ENCODE results near the gene OR6X1. TPM values are rescaled to one million over a fixed set of nuclear protein-coding genes. Genes with fewer than 3 reads are reported as not detected.
A peak's percentile ranks its signal among the peaks of the same experiment; 100 is the strongest.
"Not testable (repeated sequence)": the region's sequence is repeated elsewhere in the genome, so short reads cannot be mapped to it uniquely, and the experiment has no call there.

Gene OR6X1
- total RNA-seq, 2 experiments from 2014 or later = not detected

GRCh38 chr11:123740787-123741158 lies 13.5 kb downstream of the OR6X1 start:
- Mint-ChIP-seq H3K27me3 (no peaks in the 10 kb centered on the region), H3K27ac (peak overlapping the region; percentile 86), H3K9me3 (no peaks in the 10 kb centered on the region), H3K4me1 (peaks cover 30% of the 10 kb centered on the region), H3K36me3 (peaks cover 18% of the 10 kb centered on the region), H3K4me3 (peak overlapping the region; percentile 98)
- DNase-seq = no peak

GRCh38 chr11:123738374-123738773 lies 15.9 kb downstream of the OR6X1 start:
- Mint-ChIP-seq H3K36me3 (peaks cover 34% of the 10 kb centered on the region), H3K4me1 (peaks cover 30% of the 10 kb centered on the region), H3K27me3 (no peaks in the 10 kb centered on the region), H3K4me3 (no peak overlapping the region), H3K9me3 (no peaks in the 10 kb centered on the region), H3K27ac (no peak overlapping the region)
- no peak for DNase-seq

GRCh38 chr11:123736769-123737168 lies 17.5 kb downstream of the OR6X1 start:
- Mint-ChIP-seq H3K27me3 (no peaks in the 10 kb centered on the region), H3K9me3 (no peaks in the 10 kb centered on the region), H3K27ac (no peak overlapping the region), H3K4me1 (peaks cover 25% of the 10 kb centered on the region), H3K4me3 (no peak overlapping the region), H3K36me3 (peaks cover 36% of the 10 kb centered on the region)
- DNase-seq = no peak

GRCh38 chr11:123729602-123730001 lies 24.7 kb downstream of the OR6X1 start:
- no peak for DNase-seq
- H3K27me3 Mint-ChIP-seq = no peaks in the 10 kb centered on the region

GRCh38 chr11:123725995-123726655 lies 28.2 kb downstream of the OR6X1 start:
- peaks cover 38% of the 10 kb centered on the region for H3K9me3 Mint-ChIP-seq
- peaks cover 67% of the 10 kb centered on the region for H3K36me3 Mint-ChIP-seq
- DNase-seq = no peak
- H3K4me1 Mint-ChIP-seq = no peaks in the 10 kb centered on the region
- H3K27me3 Mint-ChIP-seq = no peaks in the 10 kb centered on the region
- no peak overlapping the region for H3K4me3 Mint-ChIP-seq
- no peak overlapping the region for H3K27ac Mint-ChIP-seq

More at GRCh38 chr11:123729602-123730001, 24.7 kb downstream of the OR6X1 start:
- H3K9me3 Mint-ChIP-seq = peaks cover 30% of the 10 kb centered on the region
- H3K4me3 Mint-ChIP-seq = no peak overlapping the region
- H3K27ac Mint-ChIP-seq = no peak overlapping the region
- peaks cover 63% of the 10 kb centered on the region for H3K36me3 Mint-ChIP-seq
- H3K4me1 Mint-ChIP-seq = no peaks in the 10 kb centered on the region

GRCh38 chr11:123719452-123719851 lies 34.9 kb downstream of the OR6X1 start:
- peaks cover 7% of the 10 kb centered on the region for H3K9me3 Mint-ChIP-seq
- no peaks in the 10 kb centered on the region for H3K4me1 Mint-ChIP-seq
- H3K27me3 Mint-ChIP-seq = peaks cover 20% of the 10 kb centered on the region
- peaks cover 16% of the 10 kb centered on the region for H3K36me3 Mint-ChIP-seq
- no peak overlapping the region for H3K4me3 Mint-ChIP-seq
- DNase-seq = no peak
- no peak overlapping the region for H3K27ac Mint-ChIP-seq

GRCh38 chr11:123718469-123718868 lies 35.8 kb downstream of the OR6X1 start:
- DNase-seq = no peak
- Mint-ChIP-seq H3K9me3 (peaks cover 3% of the 10 kb centered on the region), H3K27ac (no peak overlapping the region), H3K36me3 (peaks cover 6% of the 10 kb centered on the region), H3K27me3 (peaks cover 20% of the 10 kb centered on the region), H3K4me1 (no peaks in the 10 kb centered on the region), H3K4me3 (no peak overlapping the region)

- no peak for DNase-seq
- H3K27me3 Mint-ChIP-seq = peaks cover 24% of the 10 kb centered on the region
- H3K36me3 Mint-ChIP-seq = peaks cover 2% of the 10 kb centered on the region
- H3K9me3 Mint-ChIP-seq = peaks cover 1% of the 10 kb centered on the region
- H3K4me3 Mint-ChIP-seq = no peak overlapping the region
- H3K4me1 Mint-ChIP-seq = no peaks in the 10 kb centered on the region
- H3K27ac Mint-ChIP-seq = no peak overlapping the region
Observed at GRCh38 chr11:123718063-123718462, 36.3 kb downstream of the OR6X1 start.

GRCh38 chr11:123712627-123713026 lies 41.7 kb downstream of the OR6X1 start:
- not testable (repeated sequence) for H3K9me3 Mint-ChIP-seq, H3K27ac Mint-ChIP-seq, H3K4me1 Mint-ChIP-seq, DNase-seq, H3K4me3 Mint-ChIP-seq, H3K36me3 Mint-ChIP-seq
- peaks cover 28% of the 10 kb centered on the region for H3K27me3 Mint-ChIP-seq

- Mint-ChIP-seq H3K27me3 (peaks cover 4% of the 10 kb centered on the region), H3K27ac (no peak overlapping the region), H3K9me3 (no peaks in the 10 kb centered on the region), H3K4me3 (no peak overlapping the region), H3K36me3 (no peaks in the 10 kb centered on the region), H3K4me1 (peaks cover 2% of the 10 kb centered on the region)
- DNase-seq = peak; percentile 50
Observed at GRCh38 chr11:123707606-123708205, 46.6 kb downstream of the OR6X1 start.

GRCh38 chr11:123707206-123707605 lies 47.1 kb downstream of the OR6X1 start:
- no peak for DNase-seq
- H3K9me3 Mint-ChIP-seq = no peaks in the 10 kb centered on the region
- peaks cover 2% of the 10 kb centered on the region for H3K4me1 Mint-ChIP-seq
- no peaks in the 10 kb centered on the region for H3K36me3 Mint-ChIP-seq
- H3K27ac Mint-ChIP-seq = no peak overlapping the region
- H3K27me3 Mint-ChIP-seq = no peaks in the 10 kb centered on the region
- H3K4me3 Mint-ChIP-seq = no peak overlapping the region

GRCh38 chr11:123704341-123704740 lies 50.0 kb downstream of the OR6X1 start:
- Mint-ChIP-seq H3K36me3 (no peaks in the 10 kb centered on the region), H3K9me3 (no peaks in the 10 kb centered on the region), H3K27me3 (no peaks in the 10 kb centered on the region), H3K27ac (no peak overlapping the region), H3K4me3 (no peak overlapping the region), H3K4me1 (peaks cover 2% of the 10 kb centered on the region)
- no peak for DNase-seq

Other genes with a start within 250 kb of the OR6X1 start
- not detected for gene SCN3B, start 99.9 kb downstream of the OR6X1 start, total RNA-seq
- gene ZNF202, start 12.9 kb downstream of the OR6X1 start, total RNA-seq = 10 to 100 TPM; 14.4 to 18.6 TPM
- not detected for gene OR6M1, start 51.8 kb upstream of the OR6X1 start, total RNA-seq
- gene TMEM225, start 131.2 kb upstream of the OR6X1 start, total RNA-seq = not detected
- not detected for gene OR8D4, start 147.6 kb upstream of the OR6X1 start, total RNA-seq
- not detected for gene OR4D5, start 185.1 kb upstream of the OR6X1 start, total RNA-seq
- gene OR6T1, start 189.3 kb upstream of the OR6X1 start, total RNA-seq = not detected
- gene OR10S1, start 223.3 kb upstream of the OR6X1 start, total RNA-seq = not detected
- not detected for gene OR10G6, start 240.6 kb upstream of the OR6X1 start, total RNA-seq

All from activated naive CD8-positive, alpha-beta T cell treated with anti-CD3 and anti-CD28 coated beads for 36 hours (primary cell).